ENCODE measurements around the gene SVEP1. TPM values are rescaled to one million over a fixed set of nuclear protein-coding genes. Genes with fewer than 3 reads are reported as not detected.

Gene SVEP1
- total RNA-seq, 1 donor from 2014 or later: 0.56 TPM

DNA sequence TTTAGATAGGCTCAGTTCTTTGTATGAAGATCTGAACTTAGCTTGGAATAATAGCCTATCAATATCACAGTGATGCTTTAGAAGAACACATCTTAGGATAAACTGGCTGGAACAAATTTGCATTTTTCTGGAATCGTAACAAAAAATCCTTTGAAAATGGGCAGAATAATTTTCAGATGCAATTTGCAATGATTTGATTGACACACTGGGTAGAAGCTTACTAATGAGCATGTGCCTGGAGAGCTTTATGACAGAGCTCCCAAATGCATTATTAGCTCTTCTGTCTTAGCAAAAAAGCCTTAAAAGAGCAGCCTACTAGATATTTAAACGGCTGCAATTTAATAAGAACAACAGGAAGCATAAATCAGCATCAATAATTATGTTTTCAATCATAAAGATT lies 165.1 kb downstream of the SVEP1 start:
- Mint-ChIP-seq H3K27ac (no peak overlapping the region), H3K9me3 (peaks cover 7% of the 10 kb centered on the region), H3K27me3 (ENCODE audit: insufficient read depth, low read depth) (no peaks in the 10 kb centered on the region), H3K36me3 (no peaks in the 10 kb centered on the region), H3K4me1 (no peaks in the 10 kb centered on the region), H3K4me3 (no peak overlapping the region)
- Histone ChIP-seq H3K9ac (no peak overlapping the region), H2AFZ (replicated peaks) (no peak overlapping the region), H3K27ac (no peak overlapping the region), H3K27me3 (no peaks in the 10 kb centered on the region), H4K20me1 (ENCODE audit: low read depth) (no peaks in the 10 kb centered on the region), H3K4me2 (no peak overlapping the region), H3K4me1 (no peaks in the 10 kb centered on the region), H3F3A (ENCODE audit: low read depth) (no peaks in the 10 kb centered on the region), H3K79me2 (ENCODE audit: low read depth) (no peaks in the 10 kb centered on the region), H3K4me3 (no peak overlapping the region), H3K36me3 (no peaks in the 10 kb centered on the region), H3K9me3 (ENCODE audit: low read depth) (no peaks in the 10 kb centered on the region)
- no peak for TF ChIP-seq EZH2 (IDR thresholded peaks at IDR 0.05)
- DNase-seq (ENCODE audit: low spot score): no peak

DNA sequence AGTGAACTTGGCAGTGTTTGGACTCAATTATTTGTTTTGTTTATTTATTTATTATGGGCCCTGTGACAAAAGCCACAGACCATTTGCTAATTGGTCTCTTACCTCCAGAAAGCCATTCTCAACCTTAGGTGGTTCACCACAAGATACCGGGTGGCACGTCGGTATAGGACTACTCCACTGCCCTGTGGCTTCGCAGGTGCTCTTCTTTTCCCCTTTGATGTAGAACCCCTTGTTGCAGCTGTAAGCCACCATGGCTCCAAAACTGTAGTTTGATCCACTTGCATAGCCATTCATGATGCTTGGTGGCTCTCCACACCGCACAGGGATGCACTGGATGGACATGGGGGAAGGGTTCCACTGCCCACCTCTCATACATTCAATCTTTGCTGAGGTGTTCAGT lies 168.6 kb downstream of the SVEP1 start:
- no peaks in the 10 kb centered on the region for H3K36me3 Mint-ChIP-seq
- H3K4me3 Mint-ChIP-seq: no peak overlapping the region

GRCh38 chr9:110408598-110408997 lies 170.9 kb downstream of the SVEP1 start:
- H3K27me3 ChIP-seq: no peaks in the 10 kb centered on the region
- Mint-ChIP-seq H3K27ac (no peak overlapping the region), H3K4me1 (no peaks in the 10 kb centered on the region), H3K4me3 (no peak overlapping the region), H3K27me3 (ENCODE audit: insufficient read depth, low read depth) (no peaks in the 10 kb centered on the region), H3K9me3 (no peaks in the 10 kb centered on the region), H3K36me3 (no peaks in the 10 kb centered on the region)
- no peaks in the 10 kb centered on the region for H3K4me1 ChIP-seq
- H4K20me1 ChIP-seq (ENCODE audit: low read depth): no peaks in the 10 kb centered on the region
- H3K36me3 ChIP-seq: no peaks in the 10 kb centered on the region
- no peak overlapping the region for H3K9ac ChIP-seq
- no peak overlapping the region for H3K4me2 ChIP-seq
- no peak for TF ChIP-seq CTCF (IDR thresholded peaks at IDR 0.05)
- no peak for TF ChIP-seq EZH2phosphoT487 (IDR thresholded peaks at IDR 0.05)
- TF ChIP-seq EZH2 (IDR thresholded peaks at IDR 0.05): no peak
- DNase-seq (ENCODE audit: low spot score): no peak
- no peak overlapping the region for H3K4me3 ChIP-seq
- no peaks in the 10 kb centered on the region for H3K9me3 ChIP-seq (ENCODE audit: low read depth)
- no peak overlapping the region for H3K27ac ChIP-seq
- H3K79me2 ChIP-seq (ENCODE audit: low read depth): no peaks in the 10 kb centered on the region
- no peak overlapping the region for H2AFZ ChIP-seq (replicated peaks)
- H3F3A ChIP-seq (ENCODE audit: low read depth): no peaks in the 10 kb centered on the region

More for the DNA sequence above, 168.6 kb downstream of the SVEP1 start:
- Mint-ChIP-seq H3K27ac (no peak overlapping the region), H3K27me3 (ENCODE audit: insufficient read depth, low read depth) (no peaks in the 10 kb centered on the region), H3K4me1 (no peaks in the 10 kb centered on the region), H3K9me3 (no peaks in the 10 kb centered on the region)
- Histone ChIP-seq H3K4me3 (no peak overlapping the region), H3F3A (ENCODE audit: low read depth) (no peaks in the 10 kb centered on the region), H3K4me1 (no peaks in the 10 kb centered on the region), H4K20me1 (ENCODE audit: low read depth) (no peaks in the 10 kb centered on the region), H3K4me2 (no peak overlapping the region), H3K79me2 (ENCODE audit: low read depth) (no peaks in the 10 kb centered on the region), H3K9me3 (ENCODE audit: low read depth) (no peaks in the 10 kb centered on the region), H3K36me3 (no peaks in the 10 kb centered on the region), H3K27ac (no peak overlapping the region), H3K27me3 (no peaks in the 10 kb centered on the region), H2AFZ (replicated peaks) (no peak overlapping the region), H3K9ac (no peak overlapping the region)
- no peak for DNase-seq (ENCODE audit: low spot score)
- TF ChIP-seq EZH2phosphoT487 (IDR thresholded peaks at IDR 0.05): no peak
- TF ChIP-seq EZH2 (IDR thresholded peaks at IDR 0.05): no peak
- TF ChIP-seq CTCF (IDR thresholded peaks at IDR 0.05): no peak

GRCh38 chr9:110405858-110406443 lies 173.6 kb downstream of the SVEP1 start:
- Mint-ChIP-seq H3K4me1 (no peaks in the 10 kb centered on the region), H3K27me3 (ENCODE audit: insufficient read depth, low read depth) (no peaks in the 10 kb centered on the region), H3K36me3 (no peaks in the 10 kb centered on the region), H3K9me3 (no peaks in the 10 kb centered on the region), H3K27ac (no peak overlapping the region), H3K4me3 (no peak overlapping the region)
- H3K79me2 ChIP-seq (ENCODE audit: low read depth): no peaks in the 10 kb centered on the region
- no peaks in the 10 kb centered on the region for H3K4me1 ChIP-seq
- H3K27me3 ChIP-seq: no peaks in the 10 kb centered on the region
- DNase-seq (ENCODE audit: low spot score): no peak
- H3K9me3 ChIP-seq (ENCODE audit: low read depth): no peaks in the 10 kb centered on the region
- H3K9ac ChIP-seq: no peak overlapping the region
- no peak overlapping the region for H3K4me3 ChIP-seq
- no peak overlapping the region for H3K4me2 ChIP-seq
- no peak overlapping the region for H3K27ac ChIP-seq
- H3F3A ChIP-seq (ENCODE audit: low read depth): no peaks in the 10 kb centered on the region
- no peak for TF ChIP-seq EZH2 (IDR thresholded peaks at IDR 0.05)
- no peak for TF ChIP-seq EZH2phosphoT487 (IDR thresholded peaks at IDR 0.05)
- TF ChIP-seq CTCF (IDR thresholded peaks at IDR 0.05): no peak
- H4K20me1 ChIP-seq (ENCODE audit: low read depth): no peaks in the 10 kb centered on the region
- H2AFZ ChIP-seq (replicated peaks): no peak overlapping the region
- no peaks in the 10 kb centered on the region for H3K36me3 ChIP-seq

Data from neural progenitor cell (in vitro differentiated cells).